GM19025 (cell line): ENCODE results near the gene ZBTB8B.
"Not testable (repeated sequence)": the region's sequence is repeated elsewhere in the genome, so short reads cannot be mapped to it uniquely, and the experiment has no call there.

Source experiments
- ATAC-seq: cut with Tn5 transposase; IDR thresholded peaks from one replicate; pipeline ENCODE4 v1.9.1; 2021; ENCODE audit warnings: mild to moderate bottlenecking, low read depth, moderate library complexity; ENCODE audit not compliant: unreplicated experiment

The ZBTB8B gene

DNA sequence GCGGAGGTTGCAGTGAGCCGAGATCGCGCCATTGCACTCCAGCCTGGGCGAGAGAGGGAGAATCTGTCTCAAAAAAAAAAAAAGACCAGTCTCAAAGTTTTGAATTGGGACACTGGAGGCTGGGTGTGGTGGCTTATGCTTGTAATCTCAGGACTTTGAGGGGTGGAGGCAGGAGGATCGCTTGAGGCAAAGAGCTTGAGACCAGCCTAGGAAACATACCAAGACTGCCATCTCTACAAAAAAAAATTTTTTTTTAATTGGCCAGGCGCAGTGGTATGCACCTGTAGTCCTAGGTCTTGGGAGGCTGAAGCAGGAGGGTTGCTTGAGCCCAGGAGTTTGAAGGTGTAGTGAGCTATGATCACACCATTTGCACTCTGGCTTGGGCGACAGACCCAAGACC is 3.9 kb downstream of the ZBTB8B start:
- no peak for ATAC-seq

DNA sequence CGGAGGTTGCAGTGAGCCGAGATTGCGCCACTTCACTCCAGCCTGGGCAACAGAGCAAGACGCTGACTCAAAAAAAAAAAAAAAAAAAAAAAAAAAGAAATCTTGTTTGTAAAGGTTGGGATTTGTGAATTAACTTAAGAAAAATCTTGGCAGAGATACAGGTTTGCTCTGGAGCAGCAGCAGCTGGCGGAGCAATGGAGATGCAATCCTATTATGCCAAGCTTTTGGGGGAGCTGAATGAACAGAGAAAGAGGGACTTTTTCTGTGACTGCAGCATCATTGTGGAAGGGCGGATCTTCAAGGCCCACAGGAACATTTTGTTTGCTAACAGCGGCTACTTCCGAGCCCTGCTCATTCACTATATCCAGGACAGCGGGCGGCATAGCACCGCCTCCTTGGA is 5.6 kb downstream of the ZBTB8B start:
- ATAC-seq, result no peak

DNA sequence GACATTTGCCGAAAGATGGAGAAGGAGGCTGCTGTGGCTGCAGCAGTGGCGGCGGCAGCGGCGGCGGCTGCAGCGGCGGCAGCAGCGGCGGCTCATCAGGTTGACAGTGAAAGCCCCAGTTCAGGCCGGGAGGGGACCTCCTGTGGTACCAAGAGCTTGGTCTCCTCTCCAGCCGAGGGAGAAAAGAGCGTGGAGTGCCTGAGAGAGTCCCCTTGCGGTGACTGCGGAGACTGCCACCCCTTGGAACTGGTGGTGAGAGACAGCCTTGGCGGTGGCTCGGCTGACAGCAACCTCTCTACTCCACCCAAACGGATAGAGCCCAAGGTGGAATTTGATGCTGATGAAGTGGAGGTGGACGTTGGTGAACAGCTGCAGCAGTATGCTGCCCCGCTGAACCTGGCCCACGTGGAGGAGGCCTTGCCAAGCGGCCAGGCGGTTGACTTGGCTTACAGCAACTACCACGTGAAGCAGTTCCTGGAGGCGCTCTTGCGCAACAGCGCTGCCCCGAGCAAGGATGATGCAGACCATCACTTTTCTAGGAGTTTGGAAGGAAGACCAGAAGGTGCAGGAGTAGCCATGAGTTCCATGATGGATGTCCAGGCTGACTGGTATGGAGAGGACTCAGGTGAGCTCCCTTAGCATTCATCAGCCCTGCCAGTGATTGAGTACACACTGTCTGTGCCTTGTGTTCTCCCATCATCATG is 6.3 kb downstream of the ZBTB8B start:
- ATAC-seq, result no peak

DNA sequence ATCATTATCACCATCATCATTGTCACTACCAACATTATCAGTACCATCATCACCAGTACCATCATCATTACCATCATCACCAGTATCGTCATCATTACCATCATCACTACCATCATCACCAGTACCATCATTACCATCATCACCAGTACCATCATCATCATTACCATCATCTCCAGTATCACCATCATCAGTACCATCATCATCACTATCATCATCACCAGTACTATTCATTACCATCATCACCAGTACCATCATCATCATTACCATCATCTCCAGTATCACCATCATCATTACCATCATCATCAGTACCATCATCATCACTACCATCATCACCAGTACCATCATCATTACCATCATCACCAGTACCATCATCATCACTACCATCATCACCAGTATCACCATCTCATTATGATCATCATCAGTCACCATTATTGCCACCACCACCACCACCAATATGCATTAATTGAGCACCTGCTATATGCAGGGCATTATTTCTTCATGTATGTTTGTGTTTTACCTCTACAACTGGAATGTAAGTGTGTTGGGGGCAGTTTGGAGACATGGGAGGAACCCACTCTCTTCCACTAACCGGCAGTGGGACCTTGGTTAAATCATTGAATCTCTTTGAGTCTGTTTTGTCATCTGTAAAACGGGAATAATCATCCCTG is 7.0 kb downstream of the ZBTB8B start:
- ATAC-seq, result no peak

DNA sequence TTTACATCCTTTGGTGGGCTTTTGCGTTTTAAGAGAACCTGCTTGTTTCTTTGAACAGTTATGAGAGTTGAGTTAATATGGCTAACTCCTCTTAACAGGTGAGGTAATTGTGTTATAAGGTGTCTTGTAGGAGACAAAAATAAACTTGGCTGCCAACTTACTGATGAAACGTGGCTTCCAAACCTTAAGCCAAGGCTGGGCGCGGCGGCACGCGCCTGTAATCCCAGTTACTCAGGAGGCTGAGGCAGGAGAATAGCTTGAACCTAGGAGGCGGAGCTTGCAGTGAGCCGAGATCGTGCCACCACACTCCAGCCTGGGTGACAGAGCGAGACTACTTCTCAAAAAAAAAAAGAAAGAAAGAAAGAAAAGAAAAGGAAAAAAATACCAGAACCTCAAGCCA is 8.1 kb downstream of the ZBTB8B start:
- ATAC-seq, result not testable (repeated sequence)

DNA sequence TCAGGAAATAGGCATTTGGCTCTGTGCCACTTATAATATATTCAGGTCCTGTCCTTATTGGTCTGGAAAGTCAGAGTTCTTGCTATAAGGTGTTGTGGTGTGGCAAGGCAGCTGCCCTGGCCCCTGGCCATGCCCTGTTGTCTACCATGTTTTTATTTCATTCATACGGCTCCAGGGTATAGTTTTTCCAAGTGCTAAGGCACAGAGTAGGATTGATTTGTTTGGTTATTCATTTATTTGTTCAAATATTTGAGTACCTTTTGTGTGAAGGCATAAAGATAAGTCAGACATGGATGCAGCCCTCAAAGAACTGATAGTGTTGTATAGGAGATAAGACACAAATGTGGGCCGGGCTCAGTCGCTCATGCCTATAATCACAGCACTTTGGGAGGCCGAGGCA is 10.1 kb downstream of the ZBTB8B start:
- ATAC-seq, result no peak

DNA sequence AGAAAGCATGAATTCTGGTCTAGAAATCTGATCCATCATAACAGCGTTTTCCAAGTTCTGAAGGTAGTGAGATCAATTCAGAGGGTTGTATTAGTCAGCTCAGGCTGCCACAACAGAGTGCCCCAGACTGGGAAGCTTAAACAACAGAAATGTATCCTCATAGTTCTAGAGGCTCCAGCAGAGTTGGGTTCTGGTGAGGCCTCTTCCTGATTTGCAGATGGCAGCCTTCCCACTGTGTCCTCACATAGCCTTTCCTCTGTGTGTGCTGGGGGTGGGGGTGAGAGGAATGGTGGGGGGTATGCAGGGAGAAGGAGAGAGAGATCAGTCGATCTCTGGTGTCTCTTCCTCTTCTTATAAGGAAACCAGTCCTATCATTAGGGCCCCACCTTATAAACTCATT is 15.1 kb downstream of the ZBTB8B start:
- ATAC-seq, result no peak

DNA sequence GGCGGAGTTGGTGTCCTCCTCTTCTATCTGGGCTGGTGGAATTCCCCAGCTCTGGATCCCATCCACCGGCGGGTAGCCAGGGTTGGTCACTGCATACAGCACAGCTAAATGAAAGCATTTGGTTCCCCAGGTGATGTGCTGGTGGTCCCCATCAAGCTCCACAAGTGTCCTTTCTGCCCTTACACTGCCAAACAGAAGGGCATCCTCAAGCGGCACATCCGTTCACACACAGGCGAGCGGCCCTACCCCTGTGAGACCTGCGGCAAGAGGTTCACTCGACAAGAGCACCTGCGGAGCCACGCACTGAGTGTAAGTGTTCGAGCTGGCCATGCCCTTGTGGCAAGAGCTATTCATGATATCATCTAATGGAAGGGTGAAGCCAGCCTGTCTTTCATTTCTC is 15.9 kb downstream of the ZBTB8B start:
- ATAC-seq, result no peak

DNA sequence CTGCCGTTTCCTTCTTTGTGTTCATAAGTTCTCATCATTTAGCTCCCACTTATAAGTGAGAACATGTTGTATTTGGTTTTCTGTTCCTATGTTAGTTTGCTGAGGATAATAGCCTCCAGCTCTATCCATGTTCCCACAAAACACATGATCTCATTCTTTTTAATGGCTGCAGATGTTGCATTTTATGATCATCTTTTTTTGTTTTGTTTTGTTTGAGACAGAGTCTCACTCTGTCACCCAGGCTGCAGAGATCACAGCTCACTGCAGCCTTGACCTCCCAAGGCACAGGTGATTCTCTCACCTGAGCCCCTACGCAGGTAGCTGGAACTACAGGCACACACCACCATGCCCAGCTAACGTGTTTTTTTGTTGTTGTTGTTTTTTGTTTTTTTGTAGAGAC is 16.9 kb downstream of the ZBTB8B start:
- ATAC-seq, result not testable (repeated sequence)

DNA sequence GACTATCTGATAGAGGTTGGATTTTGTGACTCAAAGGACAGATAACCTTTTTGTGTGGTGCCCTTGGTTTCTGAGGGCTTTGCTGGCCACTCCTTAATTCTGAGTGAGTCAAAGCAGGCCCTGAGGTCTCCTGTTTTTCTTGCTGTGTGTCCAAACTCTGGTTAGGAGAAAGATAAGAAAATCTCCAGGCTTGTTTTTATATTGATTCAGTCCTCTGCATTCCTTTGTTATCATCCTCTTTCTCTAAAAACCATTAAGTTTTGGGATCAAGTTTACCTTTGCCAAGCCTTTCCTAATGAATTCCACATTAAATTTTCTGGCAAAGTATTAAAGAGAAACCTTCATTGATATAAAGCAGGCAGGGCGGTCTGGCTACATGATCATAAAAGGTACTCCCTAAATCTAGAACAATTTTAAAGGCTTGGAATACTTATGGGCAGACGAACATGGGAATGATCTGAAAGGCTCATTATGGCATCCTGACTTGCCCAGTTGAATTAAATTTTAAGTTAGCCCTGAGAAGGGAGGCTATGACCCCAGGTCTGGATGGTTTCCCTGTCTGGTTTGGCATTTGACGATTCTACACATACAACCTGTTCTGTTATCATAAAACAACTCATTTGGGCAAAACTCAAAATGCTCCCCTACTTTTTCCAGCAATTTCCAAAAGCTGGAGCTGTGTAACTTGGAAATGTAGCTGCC is 20.8 kb downstream of the ZBTB8B start:
- no peak for ATAC-seq

DNA sequence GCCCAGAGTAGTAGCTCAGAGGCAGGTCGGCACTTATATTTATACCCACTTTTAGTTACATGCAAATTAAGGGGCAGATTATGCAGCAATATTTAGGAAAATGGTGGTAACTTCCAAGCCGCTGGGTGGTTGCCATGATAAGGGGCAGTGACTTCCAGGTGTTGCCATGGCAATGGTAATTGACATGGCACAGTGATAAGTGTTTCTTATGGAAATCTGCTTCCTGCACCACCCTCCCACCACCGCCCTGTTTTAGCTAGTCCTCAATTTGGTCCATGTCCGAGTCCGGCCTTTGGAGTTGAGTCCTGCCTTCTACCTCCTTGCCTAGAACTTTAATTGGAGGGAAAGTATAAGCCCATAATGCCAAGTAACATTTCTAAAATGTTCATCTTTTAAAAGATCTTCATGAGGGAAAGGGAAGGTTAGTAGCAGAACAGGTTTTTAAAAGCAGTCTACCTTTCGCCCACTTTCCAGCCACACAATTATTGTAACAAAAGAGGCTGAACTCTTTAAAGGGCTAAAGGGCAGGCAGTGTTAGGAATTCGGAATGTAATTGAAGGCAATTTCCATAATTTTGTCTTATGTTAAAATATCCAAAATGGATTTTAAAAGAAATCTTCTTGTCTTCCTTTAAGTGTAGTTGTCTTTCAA is 21.7 kb downstream of the ZBTB8B start:
- no peak for ATAC-seq

DNA sequence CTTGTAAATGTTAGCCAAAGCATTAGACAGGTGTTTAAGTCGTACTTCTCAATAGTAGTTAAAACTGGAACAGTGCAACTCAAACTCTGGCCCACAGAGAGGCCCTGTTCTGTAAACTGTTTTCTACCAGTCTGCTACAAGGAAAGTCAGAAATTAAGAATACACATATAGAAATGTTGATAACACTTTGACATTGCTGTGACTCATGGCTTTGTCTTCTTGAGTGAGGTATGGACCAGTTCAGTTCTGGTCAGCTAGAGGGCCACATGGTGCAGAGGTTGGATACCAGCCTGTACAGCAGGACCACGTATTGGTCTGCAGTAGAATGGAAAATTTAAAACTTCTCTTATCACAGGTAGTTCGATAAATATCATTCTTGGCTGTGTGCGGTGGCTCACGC is 22.3 kb downstream of the ZBTB8B start:
- ATAC-seq, result no peak

DNA sequence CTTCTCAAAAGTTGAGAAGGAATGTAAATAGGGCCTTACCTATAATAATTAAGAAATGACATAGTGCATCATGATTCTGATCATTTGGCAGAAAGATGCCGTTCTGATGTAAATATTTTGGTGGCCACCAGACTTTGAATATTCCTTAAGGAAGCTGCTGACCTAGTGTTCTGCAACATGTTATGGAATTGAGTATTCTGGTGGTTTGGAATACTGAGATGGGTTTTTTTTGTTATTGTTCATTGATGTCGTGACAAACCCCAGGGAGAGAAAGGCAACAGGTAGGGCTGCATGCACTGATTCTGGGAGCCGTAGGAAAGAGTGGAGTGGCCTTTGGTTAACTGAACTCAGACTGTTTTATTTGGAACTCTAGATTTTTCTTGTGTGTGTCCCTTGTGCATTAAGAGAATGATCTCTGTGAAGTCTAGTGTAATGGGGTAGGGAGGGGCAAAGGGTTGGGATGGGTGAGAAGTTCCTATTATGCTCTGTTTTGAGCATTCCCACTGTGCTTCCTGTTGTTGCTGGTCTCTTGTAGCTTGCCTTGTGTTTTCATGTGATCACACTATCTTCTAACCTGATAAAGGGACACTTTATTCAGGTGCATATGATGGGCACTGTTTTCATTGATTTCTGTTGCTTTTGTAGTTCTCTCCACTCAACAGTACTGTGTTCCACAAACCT is 25.0 kb downstream of the ZBTB8B start:
- no peak for ATAC-seq

DNA sequence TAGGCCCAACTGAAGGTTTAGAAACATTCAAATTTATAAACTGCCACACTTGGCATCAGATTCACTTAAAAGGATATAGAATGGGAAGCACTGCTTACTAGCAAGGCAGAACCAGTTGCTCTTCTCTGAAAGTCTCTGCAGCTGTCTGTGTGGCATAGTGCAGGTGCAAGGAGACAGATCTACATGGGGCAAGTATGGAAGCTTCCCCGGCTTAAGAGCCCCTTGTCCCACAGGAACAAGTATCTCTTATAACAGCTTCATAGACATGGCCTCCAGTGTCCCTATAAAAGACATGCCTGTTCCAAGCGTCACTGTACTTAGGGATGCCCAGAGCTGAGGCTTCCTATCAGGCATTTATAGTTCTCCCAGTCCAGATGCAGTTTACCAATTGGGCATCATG is 26.5 kb downstream of the ZBTB8B start:
- ATAC-seq, result no peak

DNA sequence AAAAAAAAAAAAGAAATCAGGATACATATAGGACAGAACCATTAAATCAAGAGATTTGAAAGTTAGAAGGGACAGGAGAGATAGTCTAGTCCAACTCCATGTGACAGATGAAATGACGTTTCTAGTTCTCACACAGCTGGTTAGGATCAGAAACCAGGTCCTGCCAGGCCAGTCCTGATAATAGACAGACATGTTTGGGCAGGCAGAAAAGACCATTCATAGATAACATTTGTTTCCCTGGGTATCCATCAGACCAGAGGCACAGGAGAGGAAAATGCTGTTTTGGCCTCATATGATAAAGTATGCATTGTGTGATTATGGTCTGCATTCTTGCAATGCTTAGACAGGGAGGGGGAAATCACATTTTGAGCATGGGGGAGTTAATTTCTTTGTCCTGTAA is 29.3 kb downstream of the ZBTB8B start:
- no peak for ATAC-seq

DNA sequence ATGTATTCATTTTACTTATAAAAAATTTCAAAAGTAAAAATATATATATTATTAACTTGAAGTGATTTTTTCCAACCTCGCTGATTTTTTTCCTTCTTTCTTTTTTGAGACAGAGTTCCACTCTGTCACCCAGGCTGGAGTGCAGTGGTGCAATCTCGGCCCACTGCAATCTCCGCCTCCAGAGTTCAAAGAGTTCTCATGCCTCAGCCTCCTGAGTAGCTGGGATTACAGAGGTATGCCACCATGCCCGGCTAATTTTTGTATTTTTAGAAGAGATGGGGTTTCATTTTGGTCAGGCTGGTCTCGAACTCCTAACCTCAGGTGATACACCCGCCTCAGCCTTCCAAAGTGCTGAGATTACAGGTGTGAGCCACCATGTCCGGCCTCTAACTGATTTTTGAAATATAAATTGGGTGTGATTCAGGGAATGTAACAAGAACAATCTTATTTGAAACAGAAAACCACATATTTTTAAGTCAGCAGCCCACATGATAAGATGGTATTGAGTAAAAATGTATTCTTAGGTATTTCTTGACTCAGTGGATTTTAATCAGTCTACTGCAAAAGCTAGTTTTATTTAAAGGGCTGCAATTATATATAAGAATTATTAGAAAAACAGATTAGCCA is 30.0 kb downstream of the ZBTB8B start:
- no peak for ATAC-seq

DNA sequence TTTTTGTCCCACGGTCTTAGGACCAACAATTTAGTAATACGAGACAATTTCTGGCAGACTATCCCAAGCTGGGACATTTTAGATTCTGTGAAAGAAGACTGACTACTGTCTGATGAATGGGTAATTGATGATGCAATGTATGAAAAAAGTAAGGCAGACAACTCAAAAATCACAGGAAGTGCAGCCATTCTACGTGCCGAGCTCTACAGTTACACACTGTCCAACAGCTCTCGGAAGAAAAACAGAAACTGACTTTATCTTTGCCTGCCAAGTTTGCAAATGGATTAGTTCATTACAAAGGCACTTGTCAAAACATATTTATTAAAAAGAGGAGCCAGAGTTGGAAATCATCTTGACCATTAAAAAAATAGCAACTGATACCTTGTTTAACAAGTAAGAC is 31.3 kb downstream of the ZBTB8B start:
- no peak for ATAC-seq

DNA sequence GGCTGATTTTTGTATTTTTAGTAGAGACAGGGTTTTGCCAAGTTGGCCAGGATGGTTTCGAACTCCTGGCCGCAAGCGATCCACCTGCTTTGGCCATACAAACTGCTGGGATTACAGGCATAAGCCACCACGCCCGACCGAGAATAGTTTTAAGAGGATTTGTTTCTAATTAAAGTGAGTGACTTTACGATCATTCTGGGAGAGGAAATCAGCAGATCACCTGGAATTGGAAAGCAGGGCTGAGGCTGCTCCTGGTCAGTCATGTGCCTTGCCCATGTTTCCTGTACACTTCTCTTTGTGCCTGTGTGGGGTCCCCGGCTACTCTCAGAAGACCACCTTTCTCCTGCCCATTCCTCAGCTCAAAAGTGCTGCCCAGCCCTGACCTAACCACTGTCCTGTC is 33.9 kb downstream of the ZBTB8B start:
- no peak for ATAC-seq

DNA sequence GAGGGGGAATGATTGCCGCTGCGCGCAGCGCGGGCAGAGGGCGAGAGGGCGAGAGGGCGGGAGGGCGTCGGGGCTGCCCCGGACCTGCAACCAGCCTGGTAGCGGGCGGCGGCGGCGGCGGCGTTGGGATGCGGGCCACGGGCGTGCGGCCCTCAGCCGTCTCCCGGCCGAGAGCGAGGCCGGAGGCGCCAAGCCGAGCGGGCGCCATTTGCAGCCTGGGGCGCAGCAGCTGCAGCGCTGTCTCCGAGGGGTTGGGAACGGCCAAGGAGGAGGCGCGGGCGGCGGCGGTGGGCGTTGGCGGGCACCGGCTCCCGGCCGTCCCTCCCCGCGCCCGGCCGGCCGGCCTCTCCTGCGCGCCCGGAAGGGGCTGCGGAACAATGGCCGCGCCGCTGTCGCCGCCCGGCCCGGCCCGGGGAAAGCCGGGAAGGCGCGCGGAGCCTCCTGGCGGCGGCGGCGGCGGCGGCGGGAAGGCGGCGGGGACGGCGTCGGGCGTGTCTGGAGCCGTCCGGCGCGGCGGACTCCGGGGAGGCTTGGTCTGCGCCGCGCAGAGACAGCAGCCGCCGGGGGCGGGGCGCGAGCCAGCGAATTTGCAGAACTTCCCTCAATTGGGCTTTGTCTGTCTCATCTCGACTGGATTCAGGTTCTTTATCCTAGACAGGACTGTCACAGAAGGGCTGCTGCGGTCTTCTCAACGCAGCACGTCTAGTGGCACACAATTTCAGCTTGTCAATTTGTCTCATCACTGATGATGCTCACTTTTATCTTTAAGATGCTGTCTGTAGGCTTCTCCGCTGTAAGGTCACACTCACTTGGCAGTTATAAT is 35.7 kb downstream of the ZBTB8B start:
- no peak for ATAC-seq

DNA sequence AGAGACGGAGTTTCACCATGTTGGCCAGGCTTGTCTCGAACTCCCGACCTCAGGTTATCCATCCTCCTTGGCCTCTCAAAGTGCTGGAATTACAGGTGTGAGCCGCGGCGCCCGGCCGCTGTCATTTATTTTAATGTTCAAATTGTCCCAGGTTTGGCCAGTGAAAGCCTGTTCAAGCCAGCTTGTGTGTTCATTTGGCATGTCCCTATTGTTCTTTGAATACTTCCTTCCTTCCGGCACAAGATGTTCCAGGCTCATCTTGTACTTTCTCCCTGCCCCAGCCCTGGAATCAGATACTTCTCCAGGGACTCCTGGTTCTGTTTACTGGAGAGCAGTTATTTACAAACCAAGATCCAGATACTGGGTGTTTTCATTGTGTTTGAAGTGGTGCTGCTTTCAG is 37.0 kb downstream of the ZBTB8B start:
- ATAC-seq, result no peak
